Mesendoderm (in vitro differentiated cells): ENCODE results near the gene COL19A1.
"Not testable (repeated sequence)": the region's sequence is repeated elsewhere in the genome, so short reads cannot be mapped to it uniquely, and the experiment has no call there.

ENCODE experiments used
- DNase-seq: peaks from one replicate; pipeline ENCODE4 v3.0.0; 2013
- H2AK5ac ChIP-seq: 2 replicates; pipeline ENCODE4 v1.6.1; 2013; ENCODE audit warnings: low read length, inconsistent platforms
- H2BK120ac ChIP-seq: 2 replicates; pipeline ENCODE4 v1.6.1; 2013; ENCODE audit warnings: low read depth, mild to moderate bottlenecking, low read length, moderate library complexity, mixed read lengths
- H2BK15ac ChIP-seq: replicated peaks from 2 replicates; pipeline ENCODE4 v1.6.1; 2013; ENCODE audit warnings: low read depth, mild to moderate bottlenecking, moderate library complexity
- H2BK5ac ChIP-seq: 2 replicates; pipeline ENCODE4 v1.6.1; 2013; ENCODE audit warnings: low read length, inconsistent platforms
- H3K18ac ChIP-seq: 2 replicates; pipeline ENCODE4 v1.6.1; 2013; ENCODE audit warnings: mild to moderate bottlenecking, low read length, mixed read lengths
- H3K23ac ChIP-seq: one replicate; pipeline ENCODE4 v1.6.1; 2013; ENCODE audit warnings: low read length
- H3K27ac ChIP-seq: 2 replicates; pipeline ENCODE4 v1.5.1; 2013; ENCODE audit warnings: low read depth, mild to moderate bottlenecking, inconsistent platforms, low read length, moderate library complexity
- H3K27me3 ChIP-seq: 2 replicates; pipeline ENCODE4 v1.6.1; 2013; ENCODE audit warnings: low read length, control low read depth, mild to moderate bottlenecking, inconsistent platforms; ENCODE audit not compliant: insufficient read depth, poor library complexity
- H3K36me3 ChIP-seq: 2 replicates; pipeline ENCODE4 v1.6.1; 2013; ENCODE audit warnings: low read length, inconsistent platforms; ENCODE audit not compliant: control insufficient read depth, insufficient read depth
- H3K4ac ChIP-seq: one replicate; pipeline ENCODE4 v1.6.1; 2013; ENCODE audit warnings: low read depth, mild to moderate bottlenecking, low read length, moderate library complexity
- H3K4me1 ChIP-seq: 2 replicates; pipeline ENCODE4 v1.6.1; 2013; ENCODE audit warnings: low read depth, low read length, inconsistent platforms; ENCODE audit not compliant: control insufficient read depth
- H3K4me2 ChIP-seq: 2 replicates; pipeline ENCODE4 v1.6.1; 2013; ENCODE audit warnings: low read length
- H3K4me3 ChIP-seq: 2 replicates; pipeline ENCODE4 v1.5.1; 2013; ENCODE audit warnings: mild to moderate bottlenecking, low read length
- H3K56ac ChIP-seq: one replicate; pipeline ENCODE4 v1.6.1; 2013; ENCODE audit warnings: low read length
- H3K79me1 ChIP-seq: 2 replicates; pipeline ENCODE4 v1.6.1; 2013; ENCODE audit warnings: low read length, inconsistent platforms
- H3K79me2 ChIP-seq: 2 replicates; pipeline ENCODE4 v1.6.1; 2013; ENCODE audit warnings: mild to moderate bottlenecking, low read length; ENCODE audit not compliant: control insufficient read depth, insufficient read depth
- H3K9ac ChIP-seq: 2 replicates; pipeline ENCODE4 v1.6.1; 2013; ENCODE audit warnings: low read length, inconsistent platforms
- H4K5ac ChIP-seq: one replicate; pipeline ENCODE4 v1.6.1; 2013; ENCODE audit warnings: low read length
- H4K8ac ChIP-seq: one replicate; pipeline ENCODE4 v1.6.1; 2013; ENCODE audit warnings: low read depth, mild to moderate bottlenecking, control low read depth, low read length, moderate library complexity
- WGBS: extraction: QIAGEN DNeasy Blood & Tissue Kit; methylation state at CpG from one replicate; pipeline ENCODE4 v1.1.7; 2013; ENCODE audit warnings: low lambda C conversion rate, missing lambda C conversion rate; ENCODE audit not compliant: insufficient coverage; ENCODE audit errors: extremely low coverage; 5-methylcytosine and 5-hydroxymethylcytosine counted together

Gene COL19A1

GRCh38 chr6:69820438-69820837 is 45.9 kb upstream of the COL19A1 start:
- Histone ChIP-seq H3K4ac (no peak overlapping the region), H2BK120ac (no peak overlapping the region), H3K79me2 (no peaks in the 10 kb centered on the region), H2AK5ac (no peak overlapping the region), H3K4me1 (no peaks in the 10 kb centered on the region), H3K36me3 (no peaks in the 10 kb centered on the region), H3K27me3 (no peaks in the 10 kb centered on the region), H2BK15ac (no peak overlapping the region), H3K27ac (no peak overlapping the region), H3K9ac (no peak overlapping the region), H3K18ac (no peak overlapping the region), H2BK5ac (no peak overlapping the region), H3K4me3 (no peak overlapping the region), H4K5ac (no peak overlapping the region), H4K8ac (no peak overlapping the region), H3K79me1 (no peaks in the 10 kb centered on the region), H3K56ac (no peak overlapping the region), H3K4me2 (no peak overlapping the region), H3K23ac (no peak overlapping the region)
- WGBS = no CpG with 5 or more reads among the region's 1 CpG
- DNase-seq = no peak

- H3K4me1 ChIP-seq, H3K4me2 ChIP-seq, H4K8ac ChIP-seq, H2BK15ac ChIP-seq, H3K27me3 ChIP-seq, H3K4ac ChIP-seq, H3K27ac ChIP-seq, H3K36me3 ChIP-seq, H2AK5ac ChIP-seq, H3K79me2 ChIP-seq, H2BK5ac ChIP-seq, H3K4me3 ChIP-seq, H3K79me1 ChIP-seq, H3K56ac ChIP-seq, H3K18ac ChIP-seq, H2BK120ac ChIP-seq, H4K5ac ChIP-seq, H3K23ac ChIP-seq, H3K9ac ChIP-seq: not testable (repeated sequence)
- peak; percentile 67 for DNase-seq
- WGBS = no CpG with 5 or more reads among the region's 5 CpGs
Measured at GRCh38 chr6:69824355-69824754, 42.0 kb upstream of the COL19A1 start.

GRCh38 chr6:69825904-69826303 is 40.5 kb upstream of the COL19A1 start:
- Histone ChIP-seq H3K18ac (peak overlapping the region; percentile 84), H2BK15ac (no peak overlapping the region), H3K79me1 (no peaks in the 10 kb centered on the region), H3K4me2 (no peak overlapping the region), H3K4ac (no peak overlapping the region), H3K36me3 (no peaks in the 10 kb centered on the region), H3K23ac (no peak overlapping the region), H2BK5ac (no peak overlapping the region), H2AK5ac (no peak overlapping the region), H3K27ac (no peak overlapping the region), H4K8ac (no peak overlapping the region), H3K56ac (no peak overlapping the region), H3K4me1 (no peaks in the 10 kb centered on the region), H3K79me2 (no peaks in the 10 kb centered on the region), H4K5ac (no peak overlapping the region), H3K9ac (no peak overlapping the region), H2BK120ac (no peak overlapping the region), H3K4me3 (no peak overlapping the region), H3K27me3 (no peaks in the 10 kb centered on the region)
- DNase-seq = no peak
- no CpG with 5 or more reads among the region's 1 CpG for WGBS

- H3K79me2 ChIP-seq = no peaks in the 10 kb centered on the region
- H2BK120ac ChIP-seq = no peak overlapping the region
- no peak overlapping the region for H3K56ac ChIP-seq
- no peak overlapping the region for H3K4ac ChIP-seq
- H3K4me3 ChIP-seq = no peak overlapping the region
- no peaks in the 10 kb centered on the region for H3K79me1 ChIP-seq
- no peak overlapping the region for H3K18ac ChIP-seq
- H3K27ac ChIP-seq = no peak overlapping the region
- no CpG with 5 or more reads among the region's 2 CpGs for WGBS
- no peak overlapping the region for H3K4me2 ChIP-seq
- H3K9ac ChIP-seq = no peak overlapping the region
- H3K36me3 ChIP-seq = no peaks in the 10 kb centered on the region
- no peak overlapping the region for H2BK5ac ChIP-seq
- H2AK5ac ChIP-seq = no peak overlapping the region
- DNase-seq = peak; percentile 53
- no peak overlapping the region for H4K5ac ChIP-seq
- no peaks in the 10 kb centered on the region for H3K4me1 ChIP-seq
- peak overlapping the region; percentile 36 for H2BK15ac ChIP-seq
- H4K8ac ChIP-seq = no peak overlapping the region
- no peak overlapping the region for H3K23ac ChIP-seq
- no peaks in the 10 kb centered on the region for H3K27me3 ChIP-seq
Measured at GRCh38 chr6:69827276-69827893, 39.0 kb upstream of the COL19A1 start.

GRCh38 chr6:69832558-69832957 is 33.8 kb upstream of the COL19A1 start:
- Histone ChIP-seq H3K79me1 (no peaks in the 10 kb centered on the region), H4K5ac (no peak overlapping the region), H3K27ac (no peak overlapping the region), H3K79me2 (no peaks in the 10 kb centered on the region), H3K4me2 (no peak overlapping the region), H2AK5ac (no peak overlapping the region), H3K18ac (no peak overlapping the region), H3K9ac (no peak overlapping the region), H3K4me3 (no peak overlapping the region), H3K27me3 (no peaks in the 10 kb centered on the region), H3K56ac (no peak overlapping the region), H2BK5ac (no peak overlapping the region), H2BK15ac (no peak overlapping the region), H4K8ac (no peak overlapping the region), H3K4ac (no peak overlapping the region), H2BK120ac (no peak overlapping the region), H3K36me3 (no peaks in the 10 kb centered on the region), H3K4me1 (no peaks in the 10 kb centered on the region), H3K23ac (no peak overlapping the region)
- DNase-seq = no peak

- Histone ChIP-seq H3K4me2 (no peak overlapping the region), H3K9ac (no peak overlapping the region), H3K23ac (no peak overlapping the region), H3K18ac (no peak overlapping the region), H3K4me3 (no peak overlapping the region), H3K79me2 (no peaks in the 10 kb centered on the region), H2BK5ac (no peak overlapping the region), H3K56ac (no peak overlapping the region), H3K27ac (no peak overlapping the region), H4K8ac (no peak overlapping the region), H2AK5ac (no peak overlapping the region), H2BK15ac (no peak overlapping the region), H3K36me3 (no peaks in the 10 kb centered on the region), H2BK120ac (no peak overlapping the region), H3K79me1 (no peaks in the 10 kb centered on the region), H4K5ac (no peak overlapping the region), H3K4ac (no peak overlapping the region), H3K27me3 (no peaks in the 10 kb centered on the region), H3K4me1 (no peaks in the 10 kb centered on the region)
- no CpG with 5 or more reads among the region's 5 CpGs for WGBS
- peak; percentile 73 for DNase-seq
Measured at GRCh38 chr6:69835414-69836179, 30.8 kb upstream of the COL19A1 start.
